AG09309 (cell line): ENCODE measurements around the gene PINLYP.
"Not testable (repeated sequence)": the region's sequence is repeated elsewhere in the genome, so short reads cannot be mapped to it uniquely, and the experiment has no call there.

Source experiments
- DNase-seq: peaks from one replicate; pipeline ENCODE4 v3.0.0-alpha.2; 2010; ENCODE audit warnings: low read depth
- H3K4me3 ChIP-seq: 2 replicates; pipeline ENCODE4 v1.5.1; 2011; ENCODE audit warnings: mild to moderate bottlenecking, low read depth, low read length, moderate library complexity; ENCODE audit not compliant: control insufficient read depth
- TF ChIP-seq, protein P1 (sequence below): IDR thresholded peaks from 2 replicates; pipeline ENCODE4 v1.5.1; 2011; ENCODE audit warnings: mild to moderate bottlenecking, low read depth, low read length, inconsistent platforms; ENCODE audit not compliant: insufficient read depth, control insufficient read depth; ENCODE audit errors: missing control alignments

Gene PINLYP

DNA sequence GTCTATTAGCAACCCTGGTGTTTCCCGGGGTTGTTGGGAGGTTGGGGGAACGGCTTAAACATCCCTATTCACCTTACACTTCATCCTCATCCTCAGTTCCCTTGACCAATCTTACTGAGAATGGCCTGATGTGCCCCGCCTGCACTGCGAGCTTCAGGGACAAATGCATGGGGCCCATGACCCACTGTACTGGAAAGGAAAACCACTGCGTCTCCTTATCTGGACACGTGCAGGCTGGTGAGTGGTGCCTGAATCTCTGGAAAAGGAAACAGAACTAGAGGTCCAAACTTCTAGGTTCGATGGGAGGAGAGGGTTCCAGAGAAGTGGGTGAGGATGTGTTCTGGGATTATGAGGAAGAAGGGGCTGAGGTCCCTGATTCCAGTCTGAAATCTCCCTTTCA lies 5.9 kb downstream of the PINLYP start:
- no peak overlapping the region for H3K4me3 ChIP-seq
- TF ChIP-seq, protein P1, sequence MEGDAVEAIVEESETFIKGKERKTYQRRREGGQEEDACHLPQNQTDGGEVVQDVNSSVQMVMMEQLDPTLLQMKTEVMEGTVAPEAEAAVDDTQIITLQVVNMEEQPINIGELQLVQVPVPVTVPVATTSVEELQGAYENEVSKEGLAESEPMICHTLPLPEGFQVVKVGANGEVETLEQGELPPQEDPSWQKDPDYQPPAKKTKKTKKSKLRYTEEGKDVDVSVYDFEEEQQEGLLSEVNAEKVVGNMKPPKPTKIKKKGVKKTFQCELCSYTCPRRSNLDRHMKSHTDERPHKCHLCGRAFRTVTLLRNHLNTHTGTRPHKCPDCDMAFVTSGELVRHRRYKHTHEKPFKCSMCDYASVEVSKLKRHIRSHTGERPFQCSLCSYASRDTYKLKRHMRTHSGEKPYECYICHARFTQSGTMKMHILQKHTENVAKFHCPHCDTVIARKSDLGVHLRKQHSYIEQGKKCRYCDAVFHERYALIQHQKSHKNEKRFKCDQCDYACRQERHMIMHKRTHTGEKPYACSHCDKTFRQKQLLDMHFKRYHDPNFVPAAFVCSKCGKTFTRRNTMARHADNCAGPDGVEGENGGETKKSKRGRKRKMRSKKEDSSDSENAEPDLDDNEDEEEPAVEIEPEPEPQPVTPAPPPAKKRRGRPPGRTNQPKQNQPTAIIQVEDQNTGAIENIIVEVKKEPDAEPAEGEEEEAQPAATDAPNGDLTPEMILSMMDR = no peak
- DNase-seq = no peak

DNA sequence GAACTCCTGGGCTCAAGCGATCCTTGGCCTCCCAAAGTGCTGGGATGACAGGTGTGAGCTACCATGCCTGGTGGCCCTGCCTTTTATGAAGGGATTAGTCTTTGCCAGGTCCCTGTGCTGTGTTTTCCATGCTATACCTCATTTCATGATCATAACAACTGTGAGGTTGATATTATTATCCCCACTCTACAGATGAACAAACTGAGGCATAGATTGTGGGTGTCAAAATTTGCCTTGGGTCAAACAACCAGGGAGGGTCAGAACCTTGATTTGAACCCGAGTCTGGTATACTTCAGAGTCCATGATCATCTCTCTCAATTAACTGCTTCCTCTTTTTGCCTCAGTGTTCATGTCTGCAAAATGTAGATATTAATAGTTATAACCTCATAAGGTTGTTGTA lies 6.9 kb downstream of the PINLYP start:
- H3K4me3 ChIP-seq = no peak overlapping the region
- TF ChIP-seq, protein P1 = no peak
- DNase-seq = no peak

DNA sequence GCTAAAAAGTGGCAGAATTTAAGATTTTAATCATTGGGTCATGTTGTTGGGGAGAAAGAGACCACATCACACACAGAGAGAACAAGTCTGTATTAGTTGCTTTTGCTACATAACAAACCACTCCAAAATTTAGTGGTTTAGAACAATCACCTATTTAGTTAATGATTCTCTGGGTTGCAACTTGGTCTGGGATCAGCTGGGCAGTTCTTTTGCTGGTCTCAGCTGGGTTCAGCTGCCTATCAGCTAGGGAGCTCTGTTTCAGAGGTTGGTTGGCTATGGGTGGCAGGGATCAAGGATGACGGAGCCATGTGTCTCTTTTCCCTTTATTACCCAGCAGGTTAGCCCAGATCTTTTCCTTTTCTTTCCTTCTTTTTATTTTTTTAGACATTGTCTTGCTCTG lies 8.9 kb downstream of the PINLYP start:
- TF ChIP-seq, protein P1 = no peak
- H3K4me3 ChIP-seq = no peak overlapping the region
- DNase-seq = no peak

DNA sequence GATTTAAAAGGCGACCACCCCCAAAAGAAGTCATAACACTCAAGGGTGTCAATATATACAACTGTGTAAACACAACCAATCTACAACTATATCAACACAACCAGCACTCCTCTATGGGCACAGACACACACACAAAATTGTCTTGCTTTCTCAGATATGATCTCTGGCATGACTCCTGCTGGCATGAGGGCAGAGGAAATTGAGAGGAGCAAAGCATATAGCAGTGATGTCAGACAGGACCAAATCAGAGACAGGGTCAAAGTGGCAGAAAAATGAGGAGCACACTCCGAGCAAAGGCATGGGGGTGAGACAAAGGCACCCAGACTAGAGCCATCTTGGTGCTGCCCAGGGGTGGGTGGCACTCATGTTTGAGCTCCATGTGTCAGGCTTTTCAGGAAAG lies 10.7 kb downstream of the PINLYP start:
- TF ChIP-seq, protein P1 = no peak
- DNase-seq = no peak
- no peak overlapping the region for H3K4me3 ChIP-seq

DNA sequence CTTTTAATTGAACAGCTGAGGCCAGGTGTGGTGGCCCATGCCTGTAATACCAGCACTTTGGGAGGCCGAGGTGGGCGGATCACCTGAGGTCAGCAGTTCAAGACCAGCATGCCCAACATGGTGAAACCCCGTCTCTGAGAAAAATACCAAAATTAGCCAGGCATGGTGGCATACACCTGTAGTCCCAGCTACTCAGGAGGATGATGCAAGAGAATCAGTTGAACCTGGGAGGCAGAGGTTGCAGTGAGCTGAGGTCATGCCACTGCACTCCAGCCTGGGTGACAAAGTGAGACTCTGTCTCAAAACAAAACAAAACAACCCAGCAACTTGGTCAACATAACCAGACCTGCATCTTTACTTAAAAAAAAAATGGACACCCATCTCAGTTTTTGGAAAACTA lies 11.4 kb downstream of the PINLYP start:
- H3K4me3 ChIP-seq = not testable (repeated sequence)

DNA sequence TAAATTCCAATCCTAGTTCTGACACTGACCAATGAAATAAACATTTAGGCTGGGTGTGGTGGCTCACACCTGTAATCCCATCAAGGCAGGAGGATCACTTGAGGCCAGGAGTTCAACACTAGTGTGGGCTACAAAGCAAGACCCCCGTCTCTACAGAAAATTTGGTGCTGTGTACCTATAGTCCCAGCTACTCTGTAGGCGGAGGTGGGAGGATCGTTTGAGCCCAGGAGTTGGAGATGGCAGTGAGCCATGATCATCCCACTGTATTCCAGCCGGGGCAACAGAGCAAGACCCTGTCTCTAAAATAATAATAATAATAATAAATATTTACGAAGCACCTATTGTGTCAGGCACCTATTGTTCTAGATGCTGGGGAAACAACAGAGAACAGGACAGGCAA lies 13.7 kb downstream of the PINLYP start:
- TF ChIP-seq, protein P1 = no peak
- DNase-seq = no peak
- H3K4me3 ChIP-seq = no peak overlapping the region

More for the DNA sequence above, 11.4 kb downstream of the PINLYP start:
- not testable (repeated sequence) for DNase-seq

DNA sequence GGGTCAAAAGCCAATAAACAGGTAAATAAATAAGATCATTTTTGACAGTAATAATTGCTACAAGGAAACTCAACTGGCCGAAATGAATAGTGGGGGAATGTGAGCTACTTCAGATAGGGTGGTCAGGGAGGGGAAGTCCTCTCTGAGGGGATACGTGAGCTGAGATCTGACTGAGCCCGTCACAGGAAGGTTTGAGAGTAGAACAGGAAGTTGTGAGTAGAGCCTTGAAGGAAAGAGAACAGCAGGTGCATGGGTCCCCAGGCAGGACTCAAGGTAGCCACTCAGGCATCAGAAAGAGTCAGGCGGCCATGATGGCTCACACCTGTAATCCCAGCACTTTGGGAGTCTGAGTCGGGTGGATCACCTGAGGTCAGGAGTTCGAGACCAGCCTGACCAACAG lies 14.1 kb downstream of the PINLYP start:
- DNase-seq = no peak
- TF ChIP-seq, protein P1 = no peak
- no peak overlapping the region for H3K4me3 ChIP-seq
